ENCODE results near the gene MYOG. TPM values are rescaled to one million over a fixed set of nuclear protein-coding genes. Genes with fewer than 3 reads are reported as not detected.

MYOG gene
- polyA plus RNA-seq, 3 donors, result 0.05 TPM; not detected in 2

DNA sequence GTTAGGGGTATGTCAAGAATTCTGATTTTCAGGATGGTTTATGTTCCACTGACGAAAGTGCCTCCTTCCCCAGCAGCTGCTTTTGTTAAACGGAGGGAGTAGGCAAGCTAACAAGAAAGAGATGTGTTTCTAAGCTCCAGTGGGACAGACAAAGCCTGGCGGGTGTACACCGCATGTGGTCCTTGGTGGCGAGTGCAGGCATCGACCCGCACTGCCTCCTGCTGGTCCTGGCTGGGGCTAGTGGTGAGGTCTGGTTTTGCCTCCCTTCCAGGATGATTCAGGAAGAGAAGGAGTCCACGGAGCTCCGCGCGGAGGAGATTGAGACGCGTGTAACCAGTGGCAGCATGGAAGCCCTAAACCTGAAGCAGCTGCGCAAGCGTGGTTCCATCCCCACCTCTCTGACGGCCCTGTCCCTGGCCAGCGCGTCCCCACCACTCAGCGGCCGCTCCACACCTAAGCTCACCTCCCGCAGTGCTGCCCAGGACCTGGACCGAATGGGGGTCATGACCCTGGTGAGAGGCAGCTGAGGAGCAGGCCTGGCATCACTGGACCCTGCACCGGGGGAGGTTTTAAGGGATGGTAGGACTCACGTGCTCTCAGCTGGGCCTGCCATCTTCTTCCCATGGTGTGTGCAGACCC lies 30.5 kb downstream of the MYOG start:
- WGBS, 3 donors, result 87 to 95% (median 92%) methylated on average over 24 of the region's 24 CpGs

DNA sequence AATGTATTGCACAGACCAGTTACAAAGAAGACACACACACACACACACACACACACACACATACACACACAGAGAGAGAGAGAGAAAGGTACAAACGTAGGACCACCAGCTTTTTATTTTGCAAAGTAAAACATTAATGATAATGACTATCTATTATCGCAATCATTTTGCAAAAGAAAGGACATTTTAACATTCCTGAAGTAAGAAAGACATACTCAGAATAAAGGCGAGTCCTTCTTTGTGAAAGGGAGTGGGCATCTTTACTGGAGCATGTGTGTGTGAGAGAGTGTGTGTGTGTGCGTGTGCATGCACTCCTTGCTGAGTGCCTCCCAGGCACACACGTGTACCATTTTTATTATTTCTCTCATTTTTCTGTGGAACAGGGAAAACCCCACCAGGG lies 31.2 kb downstream of the MYOG start:
- H3K27ac ChIP-seq (ENCODE audit: low read depth, low read length), result no peak overlapping the region
- WGBS, 3 donors, result 68 to 87% (median 84%) methylated on average over 5 of the region's 5 CpGs

More for the DNA sequence above, 30.5 kb downstream of the MYOG start:
- no peak overlapping the region for H3K27ac ChIP-seq (ENCODE audit: low read depth, low read length)

DNA sequence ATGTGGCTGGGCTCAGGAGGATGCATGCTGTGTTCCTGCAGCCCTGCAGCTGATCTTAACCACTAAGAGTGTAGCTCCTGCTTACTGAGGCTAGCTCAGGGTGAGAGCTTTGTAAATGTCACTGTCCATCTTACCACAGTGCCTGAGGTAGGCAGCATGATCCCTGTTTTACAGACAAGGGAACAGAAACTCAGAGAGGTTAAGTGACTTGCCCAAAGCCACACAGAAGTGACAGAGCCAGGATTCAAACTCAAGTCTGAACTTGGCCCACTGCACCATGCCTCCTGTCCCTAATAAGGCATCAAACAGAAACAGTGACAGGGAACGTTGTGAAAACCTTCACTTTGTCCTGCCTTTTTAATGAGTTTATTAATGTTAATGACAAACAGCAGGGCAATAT lies 31.6 kb downstream of the MYOG start:
- H3K27ac ChIP-seq (ENCODE audit: low read depth, low read length), result no peak overlapping the region
- 38 to 79% (median 68%) methylated on average over 1 of the region's 1 CpG for WGBS, 3 donors

DNA sequence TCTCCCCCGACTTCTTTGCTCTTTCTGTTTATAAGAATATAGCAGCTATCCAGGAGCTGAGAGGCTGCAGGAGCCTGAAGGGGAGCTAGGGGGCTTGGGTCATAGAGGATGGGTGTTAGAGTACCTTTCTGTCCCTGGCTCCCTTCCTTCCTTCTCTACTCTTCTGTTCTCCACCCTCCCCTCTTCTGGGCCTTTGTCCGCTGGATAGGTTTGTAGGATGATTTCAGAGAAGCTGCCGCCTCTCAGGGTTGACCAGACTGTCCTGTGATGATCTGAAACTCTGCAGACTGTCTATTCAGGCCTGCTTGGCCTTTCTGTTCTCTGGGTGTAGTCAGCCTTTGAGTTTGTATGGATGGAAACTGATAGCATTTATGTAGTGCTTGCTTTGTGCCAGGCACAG lies 33.2 kb downstream of the MYOG start:
- H3K27ac ChIP-seq (ENCODE audit: low read depth, low read length), result no peak overlapping the region
- WGBS, 3 donors, result 82 to 96% (median 90%) methylated on average over 3 of the region's 3 CpGs

GRCh38 chr1:203051841-203052324 lies 33.9 kb downstream of the MYOG start:
- 37 to 51% (median 48%) methylated on average over 20 of the region's 20 CpGs for WGBS, 3 donors
- no peak overlapping the region for H3K27ac ChIP-seq (ENCODE audit: low read depth, low read length)

- no peak overlapping the region for H3K27ac ChIP-seq (ENCODE audit: low read depth, low read length)
- WGBS, 3 donors, result 75 to 83% (median 78%) methylated on average over 4 of the region's 4 CpGs
These were observed 35.0 kb downstream of the MYOG start for GRCh38 chr1:203050826-203051225.

DNA sequence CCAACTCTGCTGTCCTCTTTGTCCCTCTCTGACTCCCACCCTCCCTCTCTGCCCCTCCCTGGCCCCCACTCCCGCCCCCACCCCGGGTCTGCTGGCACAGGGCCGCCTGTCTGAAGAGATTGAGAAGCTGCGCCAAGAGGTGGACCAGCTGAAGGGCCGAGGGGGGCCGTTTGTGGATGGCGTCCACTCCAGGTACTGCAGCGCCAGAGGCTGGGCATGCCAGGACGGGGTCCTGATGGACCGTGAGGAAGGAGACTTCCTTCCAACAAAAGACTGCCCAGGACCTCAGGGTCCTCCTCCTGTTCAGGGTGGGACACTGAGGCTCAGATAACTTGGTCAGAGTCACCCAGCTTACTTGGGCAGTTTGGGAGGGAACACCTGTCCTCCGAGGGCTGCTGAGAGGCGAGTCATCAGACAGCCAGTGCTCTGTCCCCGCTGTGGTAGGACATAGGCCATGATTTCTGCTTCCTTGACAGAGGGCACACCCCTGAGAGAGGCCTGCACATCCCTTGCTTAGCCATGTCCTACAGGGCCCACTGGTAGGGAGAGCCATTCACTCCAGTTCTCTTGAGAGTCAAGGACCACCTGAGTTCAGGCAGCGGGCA lies 36.1 kb downstream of the MYOG start:
- H3K27ac ChIP-seq (ENCODE audit: low read depth, low read length), result no peak overlapping the region
- WGBS, 3 donors, result 80 to 91% (median 90%) methylated on average over 14 of the region's 14 CpGs

DNA sequence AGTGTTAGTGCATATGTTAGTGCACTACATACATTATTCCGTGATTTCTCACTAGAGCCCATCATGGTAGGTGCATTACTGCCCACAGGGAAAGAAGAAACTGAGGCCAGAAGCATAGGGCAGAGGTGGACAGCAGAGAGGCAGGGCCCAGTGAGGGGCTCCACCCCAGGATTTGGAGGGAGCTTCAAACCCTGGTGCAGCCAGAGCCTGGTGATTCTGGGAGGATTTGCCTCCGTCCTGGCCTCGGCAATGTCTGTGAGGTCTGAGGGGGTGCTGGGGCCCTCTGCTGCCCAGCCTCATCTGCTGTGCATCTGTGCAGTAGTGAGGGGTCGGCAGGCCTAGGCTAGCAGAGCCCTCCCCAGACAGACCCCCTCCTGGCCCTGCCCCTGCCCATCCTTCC lies 36.7 kb downstream of the MYOG start:
- 77 to 85% (median 85%) methylated on average over 4 of the region's 4 CpGs for WGBS, 3 donors
- H3K27ac ChIP-seq (ENCODE audit: low read depth, low read length), result no peak overlapping the region

- 51 to 87% (median 86%) methylated on average over 22 to 23 of the region's 23 CpGs for WGBS, 3 donors
- no peak overlapping the region for H3K27ac ChIP-seq (ENCODE audit: low read depth, low read length)
These were observed 37.2 kb downstream of the MYOG start for GRCh38 chr1:203048555-203049051.

DNA sequence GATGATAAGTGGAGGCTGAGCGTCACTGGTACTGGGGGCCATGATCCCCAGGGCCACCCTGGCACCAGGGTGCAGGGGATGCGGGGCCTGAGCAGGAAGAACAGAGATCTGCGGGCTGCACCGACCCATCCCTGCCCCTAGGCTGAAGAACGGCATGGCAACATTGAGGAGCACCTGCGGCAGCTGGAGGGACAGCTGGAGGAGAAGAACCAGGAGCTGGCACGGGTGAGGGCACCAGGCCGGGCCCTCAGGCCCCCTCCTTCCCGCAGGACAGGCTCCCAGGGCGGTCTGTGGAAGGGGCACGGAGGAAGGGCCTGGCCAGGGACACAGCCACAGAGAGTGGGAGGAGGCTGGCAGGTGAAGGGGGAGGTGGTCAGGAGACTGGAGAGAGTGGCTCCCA lies 37.7 kb downstream of the MYOG start:
- WGBS, 3 donors, result 84 to 92% (median 92%) methylated on average over 11 of the region's 11 CpGs

DNA sequence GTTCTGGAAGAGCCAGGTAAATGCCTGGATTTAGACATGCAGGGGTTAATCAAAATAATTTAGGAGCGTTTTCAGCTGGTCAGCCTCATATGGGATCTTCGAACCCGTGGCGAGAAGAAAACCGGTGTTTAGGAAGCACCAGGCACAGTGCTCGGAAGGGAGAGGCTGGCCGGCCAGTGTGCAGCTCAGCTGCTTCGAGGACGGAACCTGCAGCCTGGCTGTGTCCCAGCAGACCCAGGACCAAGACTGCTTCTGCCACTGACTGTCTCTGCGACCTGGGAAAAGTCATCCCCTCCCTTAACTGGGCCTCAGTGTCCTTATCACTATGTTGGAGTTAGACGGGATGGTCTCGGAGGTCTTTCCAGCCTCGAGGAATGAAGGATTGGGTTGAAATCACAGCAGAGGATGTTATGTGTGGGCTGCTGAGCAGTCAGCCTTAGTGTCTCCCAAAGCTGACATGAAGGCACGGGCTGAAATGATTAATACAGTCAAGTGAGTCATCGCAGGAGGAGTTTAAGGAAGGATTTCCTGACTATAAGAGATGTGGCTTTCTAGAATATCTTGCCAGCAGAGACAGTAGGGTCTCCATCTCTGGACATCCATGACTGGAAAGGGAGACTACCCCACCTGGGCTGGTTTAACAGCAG lies 38.7 kb downstream of the MYOG start:
- 42 to 60% (median 43%) methylated on average over 15 of the region's 15 CpGs for WGBS, 3 donors
- no peak overlapping the region for H3K27ac ChIP-seq (ENCODE audit: low read depth, low read length)

More for the DNA sequence above, 37.7 kb downstream of the MYOG start:
- no peak overlapping the region for H3K27ac ChIP-seq (ENCODE audit: low read depth, low read length)

GRCh38 chr1:203045821-203046594 lies 39.8 kb downstream of the MYOG start:
- 78 to 82% (median 79%) methylated on average over 15 to 16 of the region's 16 CpGs for WGBS, 3 donors
- no peak overlapping the region for H3K27ac ChIP-seq (ENCODE audit: low read depth, low read length)

DNA sequence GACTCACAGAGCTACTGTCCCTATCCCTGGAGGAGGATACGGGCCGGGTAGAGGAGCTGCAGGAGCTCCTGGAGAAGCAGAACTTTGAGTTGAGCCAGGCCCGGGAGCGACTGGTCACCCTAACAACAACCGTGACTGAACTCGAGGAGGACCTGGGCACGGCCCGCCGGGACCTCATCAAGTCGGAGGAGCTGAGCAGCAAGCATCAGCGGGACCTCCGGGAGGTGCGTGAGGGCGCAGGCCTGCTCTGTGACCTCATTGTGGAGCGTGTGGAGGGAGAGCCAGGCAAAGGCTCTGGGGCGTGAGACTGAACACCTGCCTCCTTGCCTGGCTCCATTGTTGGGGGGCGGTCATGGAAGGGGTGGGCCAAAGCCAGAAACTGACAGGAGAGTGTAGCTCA lies 40.5 kb downstream of the MYOG start:
- 86 to 95% (median 94%) methylated on average over 17 of the region's 17 CpGs for WGBS, 3 donors
- no peak overlapping the region for H3K27ac ChIP-seq (ENCODE audit: low read depth, low read length)

DNA sequence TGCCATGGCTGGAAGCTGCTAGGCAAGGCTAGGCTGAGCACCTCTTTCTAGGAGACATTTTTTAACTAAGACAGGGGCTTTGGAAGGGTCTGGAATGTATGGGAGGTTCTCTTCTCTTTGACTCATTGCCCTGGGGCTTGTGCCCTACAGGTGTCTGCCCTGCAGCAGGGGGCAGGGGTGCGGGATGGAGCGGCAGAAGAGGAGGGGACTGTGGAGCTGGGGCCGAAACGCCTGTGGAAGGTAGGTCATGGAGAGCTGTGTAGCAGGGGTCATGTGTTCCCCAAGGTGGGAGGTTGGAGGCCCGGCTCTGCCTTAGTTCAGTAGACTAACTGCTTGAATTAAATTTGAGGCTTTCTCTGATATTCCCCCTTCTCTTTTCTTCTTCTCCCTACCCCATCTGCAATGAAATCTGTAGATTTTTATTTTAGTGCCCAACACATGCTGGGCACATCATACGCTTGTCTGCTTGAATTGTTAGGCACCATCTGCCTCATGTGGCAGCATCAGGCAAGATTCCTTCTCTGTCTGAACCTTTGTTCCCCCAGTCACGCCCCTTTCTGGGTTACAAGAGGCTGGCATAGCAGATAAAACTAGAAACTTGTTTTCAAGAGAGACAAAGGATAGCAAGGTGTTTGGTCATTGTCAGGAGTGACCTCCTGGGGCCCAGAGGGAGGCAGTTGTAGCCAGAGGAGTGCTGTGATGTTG lies 41.1 kb downstream of the MYOG start:
- 83 to 97% (median 94%) methylated on average over 7 of the region's 7 CpGs for WGBS, 3 donors
- no peak overlapping the region for H3K27ac ChIP-seq (ENCODE audit: low read depth, low read length)

- WGBS, 3 donors, result 92 to 95% (median 94%) methylated on average over 14 of the region's 14 CpGs
- H3K27ac ChIP-seq (ENCODE audit: low read depth, low read length), result no peak overlapping the region
These were observed 41.8 kb downstream of the MYOG start for GRCh38 chr1:203043830-203044545.

DNA sequence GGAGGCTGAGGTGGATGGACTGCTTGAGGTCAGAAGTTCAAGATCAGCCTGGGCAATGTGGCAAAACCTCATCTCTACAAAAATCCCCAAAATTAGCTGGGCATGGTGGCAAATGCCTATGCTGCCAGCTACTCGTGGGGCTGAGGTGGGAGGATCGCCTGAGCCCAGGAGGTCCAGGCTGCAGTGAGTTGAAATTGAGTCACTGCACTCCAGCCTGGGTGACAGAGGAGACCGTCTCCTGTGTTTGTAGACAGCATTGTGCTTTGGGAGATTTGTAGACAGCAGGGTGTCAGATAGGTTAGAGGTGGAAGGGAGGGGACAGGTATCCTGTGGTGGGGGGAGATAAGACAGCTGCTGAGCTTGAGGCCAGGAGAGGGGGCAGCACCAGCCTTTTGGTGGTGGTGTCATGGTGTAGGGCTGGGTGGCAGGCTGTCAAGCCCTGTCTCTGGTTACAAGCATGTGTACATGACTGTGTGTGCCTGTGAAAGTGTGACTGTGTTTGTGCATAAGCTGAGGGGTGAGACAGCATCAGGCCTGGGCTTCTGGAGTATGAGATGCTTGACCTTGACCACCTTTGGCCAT lies 44.4 kb downstream of the MYOG start:
- 67 to 93% (median 87%) methylated on average over 3 of the region's 3 CpGs for WGBS, 3 donors
- no peak overlapping the region for H3K27ac ChIP-seq (ENCODE audit: low read depth, low read length)

DNA sequence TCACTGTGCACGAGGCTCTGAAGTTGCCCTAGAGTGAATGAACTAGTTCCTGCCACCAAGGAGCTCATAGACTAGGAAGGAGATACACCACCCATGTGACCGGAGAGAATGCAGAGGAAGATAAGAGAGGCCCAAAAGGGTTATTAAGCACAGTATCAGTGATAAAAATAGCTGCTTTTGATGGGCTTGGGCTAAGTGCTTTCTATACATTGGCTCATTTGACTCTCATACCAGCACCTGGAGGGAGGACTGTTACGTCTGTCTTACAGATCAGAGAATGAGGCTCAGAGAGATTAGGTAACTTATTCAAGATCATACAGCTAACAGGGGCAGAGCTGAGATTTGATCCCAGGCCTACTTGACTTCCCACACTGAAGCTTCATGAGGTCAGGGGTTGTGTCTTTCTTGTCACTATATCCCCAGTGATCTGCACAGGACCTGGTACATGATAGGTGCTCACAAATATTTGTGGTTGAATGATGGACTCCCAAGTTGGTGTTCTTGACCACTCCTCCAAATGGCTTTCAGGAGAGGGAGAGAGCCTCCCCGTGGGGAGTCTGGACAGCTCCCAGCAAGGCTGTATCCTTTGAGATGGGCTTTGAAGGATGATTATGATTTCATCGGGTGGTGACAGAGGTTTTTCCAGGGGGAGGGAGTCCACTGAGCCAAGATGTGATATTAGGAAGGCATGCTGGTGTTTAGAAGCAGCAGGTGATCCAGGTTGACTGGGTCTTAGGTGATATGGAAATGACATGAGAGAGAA lies 45.1 kb downstream of the MYOG start:
- WGBS, 3 donors, result 53 to 64% (median 55%) methylated on average over 5 of the region's 5 CpGs

More for the DNA sequence above, 45.1 kb downstream of the MYOG start:
- H3K27ac ChIP-seq (ENCODE audit: low read depth, low read length), result no peak overlapping the region
